ENCODE measurements around the gene PSIP1. TPM values are rescaled to one million over a fixed set of nuclear protein-coding genes. Genes with fewer than 3 reads are reported as not detected.
"Not testable (repeated sequence)": the region's sequence is repeated elsewhere in the genome, so short reads cannot be mapped to it uniquely, and the experiment has no call there.

PSIP1 gene
- 10 to 100 TPM; 41.9 to 45.1 TPM for total RNA-seq
- long read RNA-seq, donor 1, transcript PSIP1-203 (16 exons, 3,391 nt), result major isoform, 6 of 24 reads
- long read RNA-seq, donor 1, partial matches to known transcripts, result 9 of 24 reads
- long read RNA-seq, donor 1, other reads (novel, unspliced or antisense), result 3 of 24 reads
- long read RNA-seq, donor 2, partial matches to known transcripts, result 5 of 6 reads
- long read RNA-seq, donor 2, other reads (novel, unspliced or antisense), result 1 of 6 reads

GRCh38 chr9:15510789-15511575, at the start of gene PSIP1:
Gene PSIP1, minus strand, starts transcription at chr9:15510970. Its CDS starts 782 bp downstream, at chr9:15510188.
- intact Hi-C loops (cut with DNase I), result no loop called here
- DNase-seq (ENCODE audit: low spot score), result peak; percentile 91

GRCh38 chr9:15553528-15553898, 42.7 kb upstream of the PSIP1 start:
- intact Hi-C loops (cut with DNase I), result no loop called here
- no peak for DNase-seq (ENCODE audit: low spot score)

- intact Hi-C loops (cut with DNase I), result no loop called here
- peak; percentile 97 for DNase-seq (ENCODE audit: low spot score)
Observed at GRCh38 chr9:15552636-15553527, 42.1 kb upstream of the PSIP1 start, which contains the start of gene CCDC171. Gene CCDC171, plus strand, starts transcription at chr9:15553043. Its CDS starts 11,046 bp downstream, at chr9:15564089.

- intact Hi-C loops (cut with DNase I), result no loop called here
Observed at GRCh38 chr9:15549611-15550010, 38.8 kb upstream of the PSIP1 start.

GRCh38 chr9:15543047-15543813, 32.5 kb upstream of the PSIP1 start:
- DNase-seq (ENCODE audit: low spot score), result no peak
- intact Hi-C loops (cut with DNase I), result no loop called here

More at GRCh38 chr9:15549611-15550010, 38.8 kb upstream of the PSIP1 start:
- DNase-seq (ENCODE audit: low spot score), result no peak

GRCh38 chr9:15542624-15543023, 31.9 kb upstream of the PSIP1 start:
- intact Hi-C loops (cut with DNase I), result no loop called here
- no peak for DNase-seq (ENCODE audit: low spot score)

- intact Hi-C loops (cut with DNase I), result no loop called here
- DNase-seq (ENCODE audit: low spot score), result no peak
Observed at GRCh38 chr9:15541872-15542271, 31.1 kb upstream of the PSIP1 start.

- intact Hi-C loops (cut with DNase I), result no loop called here
- no peak for DNase-seq (ENCODE audit: low spot score)
Observed at GRCh38 chr9:15531380-15531779, 20.6 kb upstream of the PSIP1 start.

GRCh38 chr9:15529566-15530324, 19.0 kb upstream of the PSIP1 start:
- DNase-seq (ENCODE audit: low spot score), result no peak
- intact Hi-C loops (cut with DNase I), result no loop called here

GRCh38 chr9:15527035-15527434, 16.3 kb upstream of the PSIP1 start:
- intact Hi-C loops (cut with DNase I); DNase-seq (ENCODE audit: low spot score): not testable (repeated sequence)

- DNase-seq (ENCODE audit: low spot score), result no peak
- intact Hi-C loops (cut with DNase I), result no loop called here
Observed at GRCh38 chr9:15525958-15526357, 15.2 kb upstream of the PSIP1 start.

- intact Hi-C loops (cut with DNase I), result no loop called here
- no peak for DNase-seq (ENCODE audit: low spot score)
Observed at GRCh38 chr9:15524845-15525455, 14.2 kb upstream of the PSIP1 start.

GRCh38 chr9:15522130-15522755, 11.5 kb upstream of the PSIP1 start:
- intact Hi-C loops (cut with DNase I), result no loop called here
- DNase-seq (ENCODE audit: low spot score), result no peak

- no peak for DNase-seq (ENCODE audit: low spot score)
- intact Hi-C loops (cut with DNase I), result no loop called here
Observed at GRCh38 chr9:15521254-15521653, 10.5 kb upstream of the PSIP1 start.

- intact Hi-C loops (cut with DNase I), result no loop called here
- no peak for DNase-seq (ENCODE audit: low spot score)
Observed at GRCh38 chr9:15519831-15520230, 9.1 kb upstream of the PSIP1 start.

GRCh38 chr9:15513335-15513734, 2.6 kb upstream of the PSIP1 start:
- intact Hi-C loops (cut with DNase I), result no loop called here
- DNase-seq (ENCODE audit: low spot score), result no peak

- DNase-seq (ENCODE audit: low spot score), result no peak
- intact Hi-C loops (cut with DNase I), result no loop called here
Observed at GRCh38 chr9:15512889-15513288, 2.1 kb upstream of the PSIP1 start.

- no peak for DNase-seq (ENCODE audit: low spot score)
- intact Hi-C loops (cut with DNase I), result no loop called here
Observed at GRCh38 chr9:15512204-15512603, 1.4 kb upstream of the PSIP1 start.

Measured in posterior vena cava (tissue), 2 donors.